Activated CD4-positive, alpha-beta T cell treated with anti-CD3 and anti-CD28 coated beads, Interleukin-2, Interleukin-6, amounts not matched to agents 100 ng/mL and 50 ng/mL, durations not matched to agents 16 hours and 8 hours (primary cell): ENCODE measurements around the gene EEFSEC.

ENCODE experiments used
- DNase-seq: peaks from one replicate; pipeline ENCODE4 v3.0.0-alpha.2; 2020

EEFSEC gene

GRCh38 chr3:128420289-128420688, 267.0 kb downstream of the EEFSEC start:
- DNase-seq, result no peak

- DNase-seq, result no peak
Measured at GRCh38 chr3:128420720-128421438, 267.6 kb downstream of the EEFSEC start.

- DNase-seq, result no peak
Measured at GRCh38 chr3:128421439-128421836, 268.2 kb downstream of the EEFSEC start.

- DNase-seq, result no peak
Measured at GRCh38 chr3:128421966-128422365, 268.7 kb downstream of the EEFSEC start.

GRCh38 chr3:128422762-128423524, 269.7 kb downstream of the EEFSEC start:
- DNase-seq, result no peak

GRCh38 chr3:128423525-128424147, 270.4 kb downstream of the EEFSEC start:
- DNase-seq, result no peak

- no peak for DNase-seq
Measured at GRCh38 chr3:128424508-128425069, 271.3 kb downstream of the EEFSEC start.

- DNase-seq, result no peak
Measured at GRCh38 chr3:128425142-128425845, 272.0 kb downstream of the EEFSEC start.

- DNase-seq, result no peak
Measured at GRCh38 chr3:128425846-128426127, 272.5 kb downstream of the EEFSEC start.

GRCh38 chr3:128426128-128426921, 273.0 kb downstream of the EEFSEC start:
- DNase-seq, result peak; percentile 60

GRCh38 chr3:128427175-128427857, 274.0 kb downstream of the EEFSEC start:
- DNase-seq, result no peak

GRCh38 chr3:128427872-128428822, 274.9 kb downstream of the EEFSEC start:
- DNase-seq, result no peak

GRCh38 chr3:128429275-128429674, 276.0 kb downstream of the EEFSEC start:
- no peak for DNase-seq

- DNase-seq, result no peak
Measured at GRCh38 chr3:128429751-128430150, 276.5 kb downstream of the EEFSEC start.

- no peak for DNase-seq
Measured at GRCh38 chr3:128430301-128430700, 277.0 kb downstream of the EEFSEC start.

- no peak for DNase-seq
Measured at GRCh38 chr3:128430731-128431130, 277.4 kb downstream of the EEFSEC start.

GRCh38 chr3:128431803-128432300, 278.6 kb downstream of the EEFSEC start:
- no peak for DNase-seq

- DNase-seq, result no peak
Measured at GRCh38 chr3:128432301-128432970, 279.2 kb downstream of the EEFSEC start.

- no peak for DNase-seq
Measured at GRCh38 chr3:128432971-128433836, 279.9 kb downstream of the EEFSEC start.
